ENCODE data around the gene SPINK8. TPM values are rescaled to one million over a fixed set of nuclear protein-coding genes. Genes with fewer than 3 reads are reported as not detected.

SPINK8 gene
- total RNA-seq, 1 donor from 2014 or later = not detected

- intact Hi-C loops (cut with DNase I) = no loop called here
- no peaks in the 10 kb centered on the region for H3K27me3 ChIP-seq
These were observed 38.7 kb downstream of the SPINK8 start for GRCh38 chr3:48294611-48295263.

GRCh38 chr3:48289659-48290058 lies 43.8 kb downstream of the SPINK8 start:
- H3K4me1 ChIP-seq = no peaks in the 10 kb centered on the region
- no peaks in the 10 kb centered on the region for H3K27me3 ChIP-seq
- intact Hi-C loops (cut with DNase I) = no loop called here
- no peaks in the 10 kb centered on the region for H3K9me3 ChIP-seq
- no peak overlapping the region for H3K4me3 ChIP-seq
- TF ChIP-seq CTCF (IDR thresholded peaks at IDR 0.05) = no peak
- no peak overlapping the region for H3K27ac ChIP-seq
- peaks cover 16 to 32% of the 10 kb centered on the region in 2 donors for H3K36me3 ChIP-seq
- no peak for DNase-seq (ENCODE audit: low spot score in 2 of 2)

More at GRCh38 chr3:48294611-48295263, 38.7 kb downstream of the SPINK8 start:
- H3K9me3 ChIP-seq = no peaks in the 10 kb centered on the region
- TF ChIP-seq CTCF (IDR thresholded peaks at IDR 0.05) = no peak
- DNase-seq (ENCODE audit: low spot score in 2 of 2) = no peak
- peaks cover 0 to under 1% of the 10 kb centered on the region in 2 donors for H3K4me1 ChIP-seq
- no peak overlapping the region for H3K27ac ChIP-seq
- no peak overlapping the region for H3K4me3 ChIP-seq
- peaks cover 43 to 64% of the 10 kb centered on the region in 2 donors for H3K36me3 ChIP-seq

- no peak for DNase-seq (ENCODE audit: low spot score in 2 of 2)
- H3K4me3 ChIP-seq = no peak overlapping the region
- H3K4me1 ChIP-seq = no peaks in the 10 kb centered on the region
- no peak for TF ChIP-seq CTCF (IDR thresholded peaks at IDR 0.05)
- peaks cover 4 to 6% of the 10 kb centered on the region in 2 donors for H3K36me3 ChIP-seq
- no peaks in the 10 kb centered on the region for H3K27me3 ChIP-seq
- H3K9me3 ChIP-seq = no peaks in the 10 kb centered on the region
- intact Hi-C loops (cut with DNase I) = no loop called here
- no peak overlapping the region for H3K27ac ChIP-seq
These were observed 46.4 kb downstream of the SPINK8 start for GRCh38 chr3:48287034-48287433.

- H3K27ac ChIP-seq = no peak overlapping the region
These were observed 47.2 kb downstream of the SPINK8 start for GRCh38 chr3:48286308-48286707.

GRCh38 chr3:48285675-48286074 lies 47.8 kb downstream of the SPINK8 start:
- Histone ChIP-seq H3K4me3 (no peak overlapping the region), H3K4me1 (no peaks in the 10 kb centered on the region), H3K27ac (no peak overlapping the region), H3K9me3 (no peaks in the 10 kb centered on the region), H3K27me3 (no peaks in the 10 kb centered on the region), H3K36me3 (peaks cover 0 to 4% of the 10 kb centered on the region in 2 donors)
- intact Hi-C loops (cut with DNase I) = no loop called here
- DNase-seq (ENCODE audit: low spot score in 2 of 2) = no peak
- TF ChIP-seq CTCF (IDR thresholded peaks at IDR 0.05) = no peak

More at GRCh38 chr3:48286308-48286707, 47.2 kb downstream of the SPINK8 start:
- TF ChIP-seq CTCF (IDR thresholded peaks at IDR 0.05) = no peak
- no peaks in the 10 kb centered on the region for H3K9me3 ChIP-seq
- peaks cover 2 to 4% of the 10 kb centered on the region in 2 donors for H3K36me3 ChIP-seq
- H3K27me3 ChIP-seq = no peaks in the 10 kb centered on the region
- no peak for DNase-seq (ENCODE audit: low spot score in 2 of 2)
- no peak overlapping the region for H3K4me3 ChIP-seq
- H3K4me1 ChIP-seq = no peaks in the 10 kb centered on the region
- intact Hi-C loops (cut with DNase I) = no loop called here
